Measurements from ENCODE around the gene WFIKKN2.

GRCh38 chr17:50866261-50866949, 31.0 kb downstream of the WFIKKN2 start, which contains the start of gene TOB1:
- TF ChIP-seq ZNF629 (tag by site-specific recombination; IDR thresholded peaks at IDR 0.05) (peak; percentile 52), TRIM28 (IDR thresholded peaks at IDR 0.05; ENCODE audit: borderline replicate concordance, low read length) (no peak), ZNF600 (tag by site-specific recombination; IDR thresholded peaks at IDR 0.05) (no peak; the same call in none of the 2 replicates), ZBTB7A (tag by site-specific recombination; IDR thresholded peaks at IDR 0.05; ENCODE audit: low read depth) (peak; percentile 45)
- TF ChIP-seq, protein P1, sequence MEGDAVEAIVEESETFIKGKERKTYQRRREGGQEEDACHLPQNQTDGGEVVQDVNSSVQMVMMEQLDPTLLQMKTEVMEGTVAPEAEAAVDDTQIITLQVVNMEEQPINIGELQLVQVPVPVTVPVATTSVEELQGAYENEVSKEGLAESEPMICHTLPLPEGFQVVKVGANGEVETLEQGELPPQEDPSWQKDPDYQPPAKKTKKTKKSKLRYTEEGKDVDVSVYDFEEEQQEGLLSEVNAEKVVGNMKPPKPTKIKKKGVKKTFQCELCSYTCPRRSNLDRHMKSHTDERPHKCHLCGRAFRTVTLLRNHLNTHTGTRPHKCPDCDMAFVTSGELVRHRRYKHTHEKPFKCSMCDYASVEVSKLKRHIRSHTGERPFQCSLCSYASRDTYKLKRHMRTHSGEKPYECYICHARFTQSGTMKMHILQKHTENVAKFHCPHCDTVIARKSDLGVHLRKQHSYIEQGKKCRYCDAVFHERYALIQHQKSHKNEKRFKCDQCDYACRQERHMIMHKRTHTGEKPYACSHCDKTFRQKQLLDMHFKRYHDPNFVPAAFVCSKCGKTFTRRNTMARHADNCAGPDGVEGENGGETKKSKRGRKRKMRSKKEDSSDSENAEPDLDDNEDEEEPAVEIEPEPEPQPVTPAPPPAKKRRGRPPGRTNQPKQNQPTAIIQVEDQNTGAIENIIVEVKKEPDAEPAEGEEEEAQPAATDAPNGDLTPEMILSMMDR (tag by site-specific recombination; IDR thresholded peaks at IDR 0.05), result 0 out of 2 replicates have a peak, but pooled peaks have one; percentile 17

Measured in HEK293 (cell line).